GM13977 (cell line): ENCODE data around the gene ZMYND8.

ENCODE experiments used
- DNase-seq: peaks from one replicate; pipeline ENCODE4 v3.0.0; 2012; ENCODE audit warnings: low spot score
- CTCF ChIP-seq: IDR thresholded peaks from 2 replicates; pipeline ENCODE4 v1.5.1; 2012; ENCODE audit warnings: mild to moderate bottlenecking, control low read depth; ENCODE audit not compliant: insufficient read depth; ENCODE audit errors: extremely low read depth, missing control alignments
- in situ Hi-C: fragments of 300-500 bp; cut with MboI; formaldehyde crosslinking; loops from one replicate; pipeline ENCODE4 v1.12.0; 2022; ENCODE audit warnings: low sequenced_read_pairs, low pct_unique_long_range_greater_than_20kb, mixed read lengths, inconsistent platforms; ENCODE audit not compliant: unreplicated experiment

The ZMYND8 gene

GRCh38 chr20:47217482-47218446, 138.7 kb downstream of the ZMYND8 start:
- in situ Hi-C loops, result no loop called here
- DNase-seq, result no peak
- TF ChIP-seq CTCF, result no peak

GRCh38 chr20:47216819-47217410, 139.6 kb downstream of the ZMYND8 start:
- no peak for TF ChIP-seq CTCF
- DNase-seq, result no peak
- in situ Hi-C loops, result no loop called here

GRCh38 chr20:47215653-47216397, 140.7 kb downstream of the ZMYND8 start:
- no peak for TF ChIP-seq CTCF
- in situ Hi-C loops, result no loop called here

GRCh38 chr20:47213966-47214365, 142.5 kb downstream of the ZMYND8 start:
- DNase-seq, result no peak
- in situ Hi-C loops, result no loop called here
- no peak for TF ChIP-seq CTCF

More at GRCh38 chr20:47215653-47216397, 140.7 kb downstream of the ZMYND8 start:
- no peak for DNase-seq

- DNase-seq, result no peak
- no peak for TF ChIP-seq CTCF
- in situ Hi-C loops, result no loop called here
Measured at GRCh38 chr20:47212606-47213207, 143.8 kb downstream of the ZMYND8 start.

- DNase-seq, result no peak
- no peak for TF ChIP-seq CTCF
- in situ Hi-C loops, result no loop called here
Measured at GRCh38 chr20:47211036-47211435, 145.5 kb downstream of the ZMYND8 start.
